ENCODE results near the gene CD200R1. TPM values are rescaled to one million over a fixed set of nuclear protein-coding genes. Genes with fewer than 3 reads are reported as not detected.

The CD200R1 gene
- total and polyA plus RNA-seq, 9 of the 15 experiments (the other 6 are each of a cell fraction or from before 2014, with no cell fraction given): 0.04 to 0.23 (median 0.09) TPM; not detected in 5

DNA sequence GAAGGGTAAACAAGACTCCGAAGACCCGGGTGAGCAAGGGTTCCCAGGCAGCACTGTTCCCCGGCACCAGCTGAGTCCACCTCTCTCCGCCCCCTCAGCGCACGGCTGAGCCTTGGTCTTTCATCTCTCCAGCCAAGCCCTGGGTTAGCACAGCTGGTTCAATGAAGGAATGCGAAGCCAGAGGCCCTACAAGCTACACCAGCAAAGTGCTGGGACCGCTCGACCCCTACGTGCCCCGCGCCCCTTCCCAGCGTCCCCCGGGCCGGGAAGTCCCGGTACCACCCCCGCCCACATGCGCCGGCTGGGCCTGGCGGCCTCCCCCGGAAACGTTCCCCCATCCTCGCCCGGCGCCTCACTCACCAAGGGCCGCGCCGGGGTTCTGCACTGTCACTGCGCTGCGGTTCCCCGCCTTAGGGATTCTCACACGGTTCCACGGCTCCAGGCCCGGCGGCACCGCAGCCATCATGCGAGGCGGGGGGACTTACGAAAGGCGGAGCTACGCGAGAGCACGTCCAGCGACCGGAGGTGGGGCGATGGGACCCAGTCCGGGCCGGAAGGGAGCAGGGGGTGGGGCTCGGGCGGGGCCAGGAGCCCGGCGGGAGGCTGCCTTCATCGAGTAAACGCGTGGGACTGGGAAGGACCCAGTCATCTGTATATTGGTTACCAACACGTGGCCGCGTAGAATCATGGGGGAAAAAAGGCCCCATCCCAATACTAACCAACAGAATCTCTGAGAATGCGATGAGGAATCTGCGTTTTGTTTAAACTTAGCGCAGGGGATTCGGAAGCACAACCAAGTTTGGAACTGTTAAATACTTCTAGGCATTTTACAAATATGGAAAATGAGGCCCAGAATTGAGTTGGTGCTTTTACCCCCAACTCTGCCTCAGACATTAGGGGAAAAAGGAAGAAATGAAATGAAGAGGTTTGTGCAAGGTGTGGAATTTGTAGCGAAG lies 44.6 kb upstream of the CD200R1 start (continued):
- TF ChIP-seq YY1 (IDR thresholded peaks at IDR 0.05; ENCODE audit: borderline replicate concordance in 1 of 3, control insufficient read depth in 1 of 3, extremely low read depth in 1 of 3, insufficient read depth in 3 of 3, insufficient read length in 1 of 3, insufficient replicate concordance in 2 of 3, low read depth in 1 of 3, low read length in 2 of 3) (peak; percentile 38 to 88 (median 78)), NFIX (CRISPR knock-in tag; IDR thresholded peaks at IDR 0.05; ENCODE audit: low read depth) (no peak), ZC3H11A (IDR thresholded peaks at IDR 0.05; ENCODE audit: low read depth, low read length) (no peak)
- TF ChIP-seq, protein P1, sequence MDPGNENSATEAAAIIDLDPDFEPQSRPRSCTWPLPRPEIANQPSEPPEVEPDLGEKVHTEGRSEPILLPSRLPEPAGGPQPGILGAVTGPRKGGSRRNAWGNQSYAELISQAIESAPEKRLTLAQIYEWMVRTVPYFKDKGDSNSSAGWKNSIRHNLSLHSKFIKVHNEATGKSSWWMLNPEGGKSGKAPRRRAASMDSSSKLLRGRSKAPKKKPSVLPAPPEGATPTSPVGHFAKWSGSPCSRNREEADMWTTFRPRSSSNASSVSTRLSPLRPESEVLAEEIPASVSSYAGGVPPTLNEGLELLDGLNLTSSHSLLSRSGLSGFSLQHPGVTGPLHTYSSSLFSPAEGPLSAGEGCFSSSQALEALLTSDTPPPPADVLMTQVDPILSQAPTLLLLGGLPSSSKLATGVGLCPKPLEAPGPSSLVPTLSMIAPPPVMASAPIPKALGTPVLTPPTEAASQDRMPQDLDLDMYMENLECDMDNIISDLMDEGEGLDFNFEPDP (CRISPR knock-in tag; IDR thresholded peaks at IDR 0.05): no peak
- TF ChIP-seq, protein P2, sequence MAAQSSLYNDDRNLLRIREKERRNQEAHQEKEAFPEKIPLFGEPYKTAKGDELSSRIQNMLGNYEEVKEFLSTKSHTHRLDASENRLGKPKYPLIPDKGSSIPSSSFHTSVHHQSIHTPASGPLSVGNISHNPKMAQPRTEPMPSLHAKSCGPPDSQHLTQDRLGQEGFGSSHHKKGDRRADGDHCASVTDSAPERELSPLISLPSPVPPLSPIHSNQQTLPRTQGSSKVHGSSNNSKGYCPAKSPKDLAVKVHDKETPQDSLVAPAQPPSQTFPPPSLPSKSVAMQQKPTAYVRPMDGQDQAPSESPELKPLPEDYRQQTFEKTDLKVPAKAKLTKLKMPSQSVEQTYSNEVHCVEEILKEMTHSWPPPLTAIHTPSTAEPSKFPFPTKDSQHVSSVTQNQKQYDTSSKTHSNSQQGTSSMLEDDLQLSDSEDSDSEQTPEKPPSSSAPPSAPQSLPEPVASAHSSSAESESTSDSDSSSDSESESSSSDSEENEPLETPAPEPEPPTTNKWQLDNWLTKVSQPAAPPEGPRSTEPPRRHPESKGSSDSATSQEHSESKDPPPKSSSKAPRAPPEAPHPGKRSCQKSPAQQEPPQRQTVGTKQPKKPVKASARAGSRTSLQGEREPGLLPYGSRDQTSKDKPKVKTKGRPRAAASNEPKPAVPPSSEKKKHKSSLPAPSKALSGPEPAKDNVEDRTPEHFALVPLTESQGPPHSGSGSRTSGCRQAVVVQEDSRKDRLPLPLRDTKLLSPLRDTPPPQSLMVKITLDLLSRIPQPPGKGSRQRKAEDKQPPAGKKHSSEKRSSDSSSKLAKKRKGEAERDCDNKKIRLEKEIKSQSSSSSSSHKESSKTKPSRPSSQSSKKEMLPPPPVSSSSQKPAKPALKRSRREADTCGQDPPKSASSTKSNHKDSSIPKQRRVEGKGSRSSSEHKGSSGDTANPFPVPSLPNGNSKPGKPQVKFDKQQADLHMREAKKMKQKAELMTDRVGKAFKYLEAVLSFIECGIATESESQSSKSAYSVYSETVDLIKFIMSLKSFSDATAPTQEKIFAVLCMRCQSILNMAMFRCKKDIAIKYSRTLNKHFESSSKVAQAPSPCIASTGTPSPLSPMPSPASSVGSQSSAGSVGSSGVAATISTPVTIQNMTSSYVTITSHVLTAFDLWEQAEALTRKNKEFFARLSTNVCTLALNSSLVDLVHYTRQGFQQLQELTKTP (IDR thresholded peaks at IDR 0.05; ENCODE audit: low read depth in 1 of 2, partially characterized antibody in 2 of 2): no peak
- TF ChIP-seq, protein P3, sequence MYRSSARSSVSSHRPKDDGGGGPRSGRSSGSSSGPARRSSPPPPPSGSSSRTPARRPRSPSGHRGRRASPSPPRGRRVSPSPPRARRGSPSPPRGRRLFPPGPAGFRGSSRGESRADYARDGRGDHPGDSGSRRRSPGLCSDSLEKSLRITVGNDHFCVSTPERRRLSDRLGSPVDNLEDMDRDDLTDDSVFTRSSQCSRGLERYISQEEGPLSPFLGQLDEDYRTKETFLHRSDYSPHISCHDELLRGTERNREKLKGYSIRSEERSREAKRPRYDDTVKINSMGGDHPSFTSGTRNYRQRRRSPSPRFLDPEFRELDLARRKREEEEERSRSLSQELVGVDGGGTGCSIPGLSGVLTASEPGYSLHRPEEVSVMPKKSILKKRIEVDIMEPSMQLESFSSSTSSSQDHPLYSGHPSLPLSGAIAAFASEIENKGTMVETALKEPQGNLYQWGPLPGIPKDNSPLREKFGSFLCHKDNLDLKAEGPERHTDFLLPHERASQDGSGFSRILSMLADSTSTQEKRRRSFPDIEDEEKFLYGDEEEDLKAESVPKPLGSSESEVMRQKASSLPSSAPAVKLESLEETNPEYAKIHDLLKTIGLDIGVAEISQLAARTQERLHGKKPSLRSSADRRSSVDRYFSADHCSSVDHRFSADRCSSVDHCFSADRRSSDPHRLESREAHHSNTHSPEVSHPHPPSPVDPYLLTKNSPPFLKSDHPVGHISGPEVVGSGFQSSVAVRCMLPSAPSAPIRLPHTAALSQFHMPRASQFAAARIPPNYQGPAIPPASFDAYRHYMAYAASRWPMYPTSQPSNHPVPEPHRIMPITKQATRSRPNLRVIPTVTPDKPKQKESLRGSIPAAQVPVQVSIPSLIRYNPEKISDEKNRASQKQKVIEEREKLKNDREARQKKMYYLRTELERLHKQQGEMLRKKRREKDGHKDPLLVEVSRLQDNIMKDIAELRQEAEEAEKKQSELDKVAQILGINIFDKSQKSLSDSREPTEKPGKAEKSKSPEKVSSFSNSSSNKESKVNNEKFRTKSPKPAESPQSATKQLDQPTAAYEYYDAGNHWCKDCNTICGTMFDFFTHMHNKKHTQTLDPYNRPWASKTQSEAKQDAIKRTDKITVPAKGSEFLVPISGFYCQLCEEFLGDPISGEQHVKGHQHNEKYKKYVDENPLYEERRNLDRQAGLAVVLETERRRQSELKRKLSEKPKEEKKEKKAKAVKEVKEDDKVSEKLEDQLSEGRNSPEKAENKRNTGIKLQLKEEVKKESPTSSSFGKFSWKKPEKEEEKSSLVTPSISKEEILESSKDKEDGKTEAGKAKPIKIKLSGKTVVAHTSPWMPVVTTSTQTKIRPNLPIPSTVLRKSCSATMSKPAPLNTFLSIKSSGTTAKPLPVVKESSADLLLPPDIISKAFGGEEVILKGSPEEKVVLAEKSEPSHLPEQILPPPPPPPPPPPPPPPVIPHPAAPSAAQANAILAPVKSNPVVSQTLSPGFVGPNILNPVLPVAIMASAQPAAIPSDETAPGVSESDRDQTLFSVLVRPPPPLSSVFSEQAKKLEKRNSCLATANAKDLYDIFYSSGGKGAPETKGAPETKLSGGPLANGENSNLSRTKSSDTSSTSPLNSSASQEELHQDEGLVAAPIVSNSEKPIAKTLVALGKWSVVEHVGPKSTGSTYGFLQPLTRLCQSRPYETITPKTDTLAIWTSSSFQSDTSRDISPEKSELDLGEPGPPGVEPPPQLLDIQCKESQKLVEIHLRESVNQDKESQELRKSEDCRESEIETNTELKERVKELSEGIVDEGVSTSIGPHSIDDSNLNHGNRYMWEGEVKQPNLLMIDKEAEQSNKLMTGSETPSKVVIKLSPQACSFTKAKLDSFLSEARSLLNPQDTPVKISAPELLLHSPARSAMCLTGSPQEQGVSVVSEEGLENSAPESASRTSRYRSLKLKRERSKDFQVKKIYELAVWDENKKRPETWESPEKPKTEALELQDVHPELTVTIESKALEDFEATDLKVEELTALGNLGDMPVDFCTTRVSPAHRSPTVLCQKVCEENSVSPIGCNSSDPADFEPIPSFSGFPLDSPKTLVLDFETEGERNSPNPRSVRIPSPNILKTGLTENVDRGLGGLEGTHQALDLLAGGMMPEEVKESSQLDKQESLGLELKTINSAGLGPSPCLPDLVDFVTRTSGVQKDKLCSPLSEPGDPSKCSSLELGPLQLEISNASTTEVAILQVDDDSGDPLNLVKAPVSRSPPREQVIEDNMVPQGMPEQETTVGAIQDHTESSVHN (IDR thresholded peaks at IDR 0.05; ENCODE audit: borderline replicate concordance in 1 of 2, low read depth in 1 of 2): no peak
- TF ChIP-seq, protein P4, sequence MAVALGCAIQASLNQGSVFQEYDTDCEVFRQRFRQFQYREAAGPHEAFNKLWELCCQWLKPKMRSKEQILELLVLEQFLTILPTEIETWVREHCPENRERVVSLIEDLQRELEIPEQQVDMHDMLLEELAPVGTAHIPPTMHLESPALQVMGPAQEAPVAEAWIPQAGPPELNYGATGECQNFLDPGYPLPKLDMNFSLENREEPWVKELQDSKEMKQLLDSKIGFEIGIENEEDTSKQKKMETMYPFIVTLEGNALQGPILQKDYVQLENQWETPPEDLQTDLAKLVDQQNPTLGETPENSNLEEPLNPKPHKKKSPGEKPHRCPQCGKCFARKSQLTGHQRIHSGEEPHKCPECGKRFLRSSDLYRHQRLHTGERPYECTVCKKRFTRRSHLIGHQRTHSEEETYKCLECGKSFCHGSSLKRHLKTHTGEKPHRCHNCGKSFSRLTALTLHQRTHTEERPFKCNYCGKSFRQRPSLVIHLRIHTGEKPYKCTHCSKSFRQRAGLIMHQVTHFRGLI (CRISPR knock-in tag; IDR thresholded peaks at IDR 0.05): no peak

Measured in K562 (cell line).